ENCODE data around the gene MED6. TPM values are rescaled to one million over a fixed set of nuclear protein-coding genes. Genes with fewer than 3 reads are reported as not detected.

Gene MED6
- total and polyA plus RNA-seq, 9 of the 15 experiments (the other 6 are each of a cell fraction or from before 2014, with no cell fraction given), result 16.9 to 52.0 (median 30.4) TPM

DNA sequence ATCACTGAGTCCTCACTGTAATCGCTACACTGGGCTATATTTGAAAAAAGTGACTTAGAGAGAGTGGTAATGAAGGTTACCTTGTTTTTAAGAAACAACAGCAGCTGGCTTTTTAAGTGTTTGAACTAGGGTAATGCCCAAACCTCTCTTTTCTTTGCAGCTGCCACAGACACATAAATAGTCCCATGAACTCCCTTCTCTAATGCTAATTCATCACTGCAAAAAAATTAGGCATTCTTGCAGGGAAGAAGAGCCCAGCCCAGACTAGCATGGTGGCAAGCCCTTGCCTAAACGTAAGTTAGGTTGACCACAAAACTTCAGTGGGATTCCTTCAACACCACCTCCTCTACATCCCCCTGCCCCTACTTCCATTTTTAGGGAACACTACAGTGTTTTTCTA, 17.9 kb upstream of the MED6 start:
- Histone ChIP-seq H3K9ac (ENCODE audit: insufficient read depth in 1 of 2, low read depth in 2 of 2, low read length in 2 of 2) (no peak overlapping the region), H3K27me3 (ENCODE audit: control insufficient read depth in 2 of 2, insufficient read depth in 2 of 2, low read length in 2 of 2) (no peaks in the 10 kb centered on the region), H3K4me3 (no peak overlapping the region), H3K27ac (ENCODE audit: extremely low read depth, low read depth, low read length) (no peak overlapping the region), H3K9me1 (ENCODE audit: control insufficient read depth, insufficient read depth, low read length) (no peaks in the 10 kb centered on the region), H2AFZ (ENCODE audit: low read depth, low read length) (no peak overlapping the region), H3K4me2 (ENCODE audit: insufficient read depth, low read length) (no peak overlapping the region), H3K36me3 (ENCODE audit: control insufficient read depth, insufficient read depth, low read length) (no peaks in the 10 kb centered on the region), H3K4me1 (replicated peaks in 1 of 2; ENCODE audit: control insufficient read depth in 2 of 2, insufficient read depth in 2 of 2, low read length in 2 of 2) (no peaks in the 10 kb centered on the region), H3K9me3 (replicated peaks; ENCODE audit: control insufficient read depth, insufficient read depth, low read depth, low read length) (no peaks in the 10 kb centered on the region), H4K20me1 (replicated peaks; ENCODE audit: control insufficient read depth, insufficient read depth, low read length) (no peaks in the 10 kb centered on the region), H3K79me2 (ENCODE audit: control insufficient read depth, insufficient read depth, low read length) (no peaks in the 10 kb centered on the region)
- TF ChIP-seq, protein P1, sequence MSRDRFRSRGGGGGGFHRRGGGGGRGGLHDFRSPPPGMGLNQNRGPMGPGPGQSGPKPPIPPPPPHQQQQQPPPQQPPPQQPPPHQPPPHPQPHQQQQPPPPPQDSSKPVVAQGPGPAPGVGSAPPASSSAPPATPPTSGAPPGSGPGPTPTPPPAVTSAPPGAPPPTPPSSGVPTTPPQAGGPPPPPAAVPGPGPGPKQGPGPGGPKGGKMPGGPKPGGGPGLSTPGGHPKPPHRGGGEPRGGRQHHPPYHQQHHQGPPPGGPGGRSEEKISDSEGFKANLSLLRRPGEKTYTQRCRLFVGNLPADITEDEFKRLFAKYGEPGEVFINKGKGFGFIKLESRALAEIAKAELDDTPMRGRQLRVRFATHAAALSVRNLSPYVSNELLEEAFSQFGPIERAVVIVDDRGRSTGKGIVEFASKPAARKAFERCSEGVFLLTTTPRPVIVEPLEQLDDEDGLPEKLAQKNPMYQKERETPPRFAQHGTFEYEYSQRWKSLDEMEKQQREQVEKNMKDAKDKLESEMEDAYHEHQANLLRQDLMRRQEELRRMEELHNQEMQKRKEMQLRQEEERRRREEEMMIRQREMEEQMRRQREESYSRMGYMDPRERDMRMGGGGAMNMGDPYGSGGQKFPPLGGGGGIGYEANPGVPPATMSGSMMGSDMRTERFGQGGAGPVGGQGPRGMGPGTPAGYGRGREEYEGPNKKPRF (IDR thresholded peaks at IDR 0.05; ENCODE audit: low read depth, low read length), result no peak
- no peak for TF ChIP-seq KDM5B (IDR thresholded peaks at IDR 0.05; ENCODE audit: insufficient replicate concordance, low read depth, low read length)
- TF ChIP-seq, protein P2, sequence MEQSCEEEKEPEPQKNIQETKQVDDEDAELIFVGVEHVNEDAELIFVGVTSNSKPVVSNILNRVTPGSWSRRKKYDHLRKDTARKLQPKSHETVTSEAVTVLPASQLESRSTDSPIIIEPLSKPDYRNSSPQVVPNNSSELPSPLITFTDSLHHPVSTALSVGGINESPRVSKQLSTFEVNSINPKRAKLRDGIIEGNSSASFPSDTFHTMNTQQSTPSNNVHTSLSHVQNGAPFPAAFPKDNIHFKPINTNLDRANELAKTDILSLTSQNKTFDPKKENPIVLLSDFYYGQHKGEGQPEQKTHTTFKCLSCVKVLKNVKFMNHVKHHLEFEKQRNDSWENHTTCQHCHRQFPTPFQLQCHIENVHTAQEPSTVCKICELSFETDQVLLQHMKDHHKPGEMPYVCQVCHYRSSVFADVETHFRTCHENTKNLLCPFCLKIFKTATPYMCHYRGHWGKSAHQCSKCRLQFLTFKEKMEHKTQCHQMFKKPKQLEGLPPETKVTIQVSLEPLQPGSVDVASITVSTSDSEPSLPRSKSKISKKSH (CRISPR knock-in tag; IDR thresholded peaks at IDR 0.05), result no peak
- TF ChIP-seq SRF (CRISPR knock-in tag; IDR thresholded peaks at IDR 0.05), result no peak
- no peak for TF ChIP-seq TAF1 (IDR thresholded peaks at IDR 0.05; ENCODE audit: control insufficient read depth, extremely low read depth, insufficient read depth, low read length, severe bottlenecking)
- no peak for TF ChIP-seq CHD2 (IDR thresholded peaks at IDR 0.05; ENCODE audit: low read depth, low read length)
- TF ChIP-seq, protein P3, sequence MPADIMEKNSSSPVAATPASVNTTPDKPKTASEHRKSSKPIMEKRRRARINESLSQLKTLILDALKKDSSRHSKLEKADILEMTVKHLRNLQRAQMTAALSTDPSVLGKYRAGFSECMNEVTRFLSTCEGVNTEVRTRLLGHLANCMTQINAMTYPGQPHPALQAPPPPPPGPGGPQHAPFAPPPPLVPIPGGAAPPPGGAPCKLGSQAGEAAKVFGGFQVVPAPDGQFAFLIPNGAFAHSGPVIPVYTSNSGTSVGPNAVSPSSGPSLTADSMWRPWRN (IDR thresholded peaks at IDR 0.05; ENCODE audit: low read depth), result no peak
- no peak for TF ChIP-seq KLF1 (tag; IDR thresholded peaks at IDR 0.05)
- no peak for TF ChIP-seq ELF4 (CRISPR knock-in tag; IDR thresholded peaks at IDR 0.05)
- no peak for TF ChIP-seq ZNF584 (CRISPR knock-in tag; IDR thresholded peaks at IDR 0.05; ENCODE audit: low read depth)
- TF ChIP-seq FUS (optimal IDR thresholded peaks at IDR 0.05; ENCODE audit: low read depth, low read length), result no peak
- TF ChIP-seq, protein P4, sequence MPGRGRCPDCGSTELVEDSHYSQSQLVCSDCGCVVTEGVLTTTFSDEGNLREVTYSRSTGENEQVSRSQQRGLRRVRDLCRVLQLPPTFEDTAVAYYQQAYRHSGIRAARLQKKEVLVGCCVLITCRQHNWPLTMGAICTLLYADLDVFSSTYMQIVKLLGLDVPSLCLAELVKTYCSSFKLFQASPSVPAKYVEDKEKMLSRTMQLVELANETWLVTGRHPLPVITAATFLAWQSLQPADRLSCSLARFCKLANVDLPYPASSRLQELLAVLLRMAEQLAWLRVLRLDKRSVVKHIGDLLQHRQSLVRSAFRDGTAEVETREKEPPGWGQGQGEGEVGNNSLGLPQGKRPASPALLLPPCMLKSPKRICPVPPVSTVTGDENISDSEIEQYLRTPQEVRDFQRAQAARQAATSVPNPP (IDR thresholded peaks at IDR 0.05; ENCODE audit: borderline replicate concordance, insufficient read depth, insufficient read length), result no peak
- TF ChIP-seq, protein P5, sequence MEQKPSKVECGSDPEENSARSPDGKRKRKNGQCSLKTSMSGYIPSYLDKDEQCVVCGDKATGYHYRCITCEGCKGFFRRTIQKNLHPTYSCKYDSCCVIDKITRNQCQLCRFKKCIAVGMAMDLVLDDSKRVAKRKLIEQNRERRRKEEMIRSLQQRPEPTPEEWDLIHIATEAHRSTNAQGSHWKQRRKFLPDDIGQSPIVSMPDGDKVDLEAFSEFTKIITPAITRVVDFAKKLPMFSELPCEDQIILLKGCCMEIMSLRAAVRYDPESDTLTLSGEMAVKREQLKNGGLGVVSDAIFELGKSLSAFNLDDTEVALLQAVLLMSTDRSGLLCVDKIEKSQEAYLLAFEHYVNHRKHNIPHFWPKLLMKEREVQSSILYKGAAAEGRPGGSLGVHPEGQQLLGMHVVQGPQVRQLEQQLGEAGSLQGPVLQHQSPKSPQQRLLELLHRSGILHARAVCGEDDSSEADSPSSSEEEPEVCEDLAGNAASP (IDR thresholded peaks at IDR 0.05), result no peak
- DNase-seq (ENCODE audit: extremely low read depth in 1 of 4, low spot score in 3 of 4) (no peak), FAIRE-seq (no peak), ATAC-seq (no peak)
- 6% methylated on average over 2 of the region's 2 CpGs for WGBS (ENCODE audit: insufficient coverage, low coverage, missing lambda C conversion rate)
- intact Hi-C loops (cut with micrococcal nuclease), result no loop called here
- no TSS peak for BruUV-seq (replicated peaks)
- ChIA-PET POLR2A (no interaction called here), CTCF (ENCODE audit: low intra/inter-chr PET ratio) (no interaction called here)
- in situ Hi-C loops (cut with MboI), result no loop called here

Measured in K562 (cell line).